Neural progenitor cell (in vitro differentiated cells): ENCODE results near the gene SUMO2.

ENCODE experiments used
- EZH2 ChIP-seq: fragments of 200-600 bp; sonication (generic); IDR thresholded peaks from 2 replicates; pipeline ENCODE4 v1.6.1; 2017; ENCODE audit warnings: antibody characterized with exemption, mild to moderate bottlenecking, moderate library complexity
- TF ChIP-seq, protein P1 (sequence below): fragments of 200-600 bp; sonication (generic); IDR thresholded peaks from 2 replicates; pipeline ENCODE4 v1.5.1; 2017; ENCODE audit warnings: antibody characterized with exemption, mild to moderate bottlenecking

DNA sequence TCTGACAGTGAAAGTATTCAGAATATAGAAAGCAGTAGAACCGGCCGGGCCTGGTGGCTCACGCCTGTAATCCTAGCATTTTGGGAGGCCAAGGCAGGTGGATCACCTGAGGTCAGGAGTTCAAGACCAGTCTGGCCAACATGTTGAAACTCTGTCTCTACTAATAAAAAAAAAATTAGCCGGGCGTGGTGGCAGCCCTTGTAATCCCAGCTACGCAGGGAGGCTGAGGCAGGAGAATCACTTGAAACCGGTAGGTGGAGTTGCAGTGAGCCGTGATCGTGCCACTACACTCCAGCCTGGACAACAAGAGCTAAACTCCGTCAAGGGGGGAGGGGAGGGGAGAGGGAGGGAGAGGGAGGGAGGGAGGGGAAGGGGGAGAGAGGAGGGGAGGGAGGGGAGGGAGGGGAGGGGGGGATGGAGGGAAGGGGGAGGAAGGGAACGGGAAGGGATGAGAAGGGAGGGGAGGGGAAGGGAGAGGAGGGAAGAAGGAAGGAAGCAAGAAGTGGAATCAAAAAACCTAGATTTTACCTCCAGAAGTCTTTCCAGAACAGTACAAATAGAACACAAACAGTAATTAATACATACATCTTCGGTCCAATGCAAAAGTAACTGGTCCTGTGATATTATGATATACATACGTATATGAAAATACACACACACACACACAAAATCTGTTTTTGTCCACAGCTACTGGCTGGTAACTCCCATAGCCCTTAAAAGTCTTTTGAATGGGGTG, 40.4 kb downstream of the SUMO2 start:
- TF ChIP-seq, protein P1, sequence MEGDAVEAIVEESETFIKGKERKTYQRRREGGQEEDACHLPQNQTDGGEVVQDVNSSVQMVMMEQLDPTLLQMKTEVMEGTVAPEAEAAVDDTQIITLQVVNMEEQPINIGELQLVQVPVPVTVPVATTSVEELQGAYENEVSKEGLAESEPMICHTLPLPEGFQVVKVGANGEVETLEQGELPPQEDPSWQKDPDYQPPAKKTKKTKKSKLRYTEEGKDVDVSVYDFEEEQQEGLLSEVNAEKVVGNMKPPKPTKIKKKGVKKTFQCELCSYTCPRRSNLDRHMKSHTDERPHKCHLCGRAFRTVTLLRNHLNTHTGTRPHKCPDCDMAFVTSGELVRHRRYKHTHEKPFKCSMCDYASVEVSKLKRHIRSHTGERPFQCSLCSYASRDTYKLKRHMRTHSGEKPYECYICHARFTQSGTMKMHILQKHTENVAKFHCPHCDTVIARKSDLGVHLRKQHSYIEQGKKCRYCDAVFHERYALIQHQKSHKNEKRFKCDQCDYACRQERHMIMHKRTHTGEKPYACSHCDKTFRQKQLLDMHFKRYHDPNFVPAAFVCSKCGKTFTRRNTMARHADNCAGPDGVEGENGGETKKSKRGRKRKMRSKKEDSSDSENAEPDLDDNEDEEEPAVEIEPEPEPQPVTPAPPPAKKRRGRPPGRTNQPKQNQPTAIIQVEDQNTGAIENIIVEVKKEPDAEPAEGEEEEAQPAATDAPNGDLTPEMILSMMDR: no peak
- no peak for TF ChIP-seq EZH2
